B cell (primary cell): ENCODE results near the gene P2RX7.
"Not testable (repeated sequence)": the region's sequence is repeated elsewhere in the genome, so short reads cannot be mapped to it uniquely, and the experiment has no call there.

Experiments used
- CTCF ChIP-seq: fragments of 200-600 bp; IDR thresholded peaks from one replicate; pipeline ENCODE4 v1.8.0; 2022; ENCODE audit warnings: antibody characterized with exemption, mild to moderate bottlenecking
- EZH2 ChIP-seq: IDR thresholded peaks from 2 replicates; pipeline ENCODE4 v1.6.1; 2012; ENCODE audit warnings: borderline replicate concordance, low read depth, mild to moderate bottlenecking, moderate library complexity, low read length; ENCODE audit not compliant: insufficient read depth, poor library complexity, severe bottlenecking

DNA sequence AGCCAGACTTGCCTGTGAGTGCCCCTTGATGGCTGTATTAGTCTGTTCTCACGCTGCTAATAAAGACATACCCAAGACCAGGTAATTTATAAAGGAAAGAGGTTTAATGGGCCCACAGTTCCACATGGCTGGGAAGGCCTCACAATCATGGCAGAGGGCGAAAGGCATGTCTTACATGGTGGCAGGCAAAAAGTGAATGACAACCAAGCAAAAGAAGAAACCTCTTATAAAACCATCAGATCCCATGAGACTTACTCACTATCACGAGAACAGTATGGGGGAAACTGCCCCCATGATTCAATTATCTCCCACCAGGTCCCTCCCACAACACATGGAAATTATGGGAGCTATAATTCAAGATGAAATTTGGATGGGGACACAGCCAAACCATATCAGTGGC is 16.6 kb downstream of the P2RX7 start:
- TF ChIP-seq CTCF, EZH2: not testable (repeated sequence)
